Heart left ventricle (tissue), 16 donors: ENCODE measurements around the gene MYBBP1A. TPM values are rescaled to one million over a fixed set of nuclear protein-coding genes. Genes with fewer than 3 reads are reported as not detected.

Experiments used
- ATAC-seq, 4 donors: fragments of 200-7000 bp; cut with Tn5 transposase; one replicate each; pipeline ENCODE4 v1.9.1; 2020 to 2022; ENCODE audit warnings: moderate library complexity in 4 of 4, mild to moderate bottlenecking in 3 of 4, moderate number of reproducible peaks in 1 of 4
- DNase-seq, 5 donors: peaks; one replicate each; pipeline ENCODE4 v3.0.0-alpha.2; 2020
- H3K27ac ChIP-seq, 12 donors: fragments of 200-600 bp; sonication (generic) in 4 of 12; one replicate each; pipeline versions ENCODE4 v1.5.0 to v1.8.0; 2016 to 2022; ENCODE audit warnings: mild to moderate bottlenecking in 2 of 12
- H3K27me3 ChIP-seq, 9 donors: fragments of 200-600 bp; sonication (generic) in 2 of 9; one replicate each; pipeline versions ENCODE4 v1.5.1 to v1.8.0; 2016 to 2022; ENCODE audit warnings: mild to moderate bottlenecking in 3 of 9
- H3K36me3 ChIP-seq, 9 donors: fragments of 200-600 bp; sonication (generic) in 2 of 9; one replicate each; pipeline versions ENCODE4 v1.5.0 to v1.8.0; 2018 to 2022; ENCODE audit warnings: mild to moderate bottlenecking in 2 of 9
- H3K4me1 ChIP-seq, 12 donors: fragments of 200-600 bp; sonication (generic) in 4 of 12; one replicate each; pipeline versions ENCODE4 v1.5.0 to v1.8.0; 2016 to 2022; ENCODE audit warnings: mild to moderate bottlenecking in 3 of 12
- H3K4me3 ChIP-seq, 12 donors: fragments of 200-600 bp; sonication (generic) in 4 of 12; one replicate each; pipeline versions ENCODE4 v1.5.0 to v1.8.0; 2017 to 2022; ENCODE audit warnings: mild to moderate bottlenecking in 9 of 12, moderate library complexity in 4 of 12
- H3K9me3 ChIP-seq, 12 donors: fragments of 200-600 bp; sonication (generic) in 4 of 12; one replicate each; pipeline versions ENCODE4 v1.5.0 to v1.8.0; 2016 to 2022; ENCODE audit warnings: mild to moderate bottlenecking in 1 of 12
- CTCF ChIP-seq, 12 donors: fragments of 200-600 bp; sonication (generic) in 4 of 12; IDR thresholded peaks; one replicate each; pipeline versions ENCODE4 v1.5.0 to v1.8.0; 2018 to 2022; ENCODE audit warnings: antibody characterized with exemption in 12 of 12, mild to moderate bottlenecking in 5 of 12
- POLR2A ChIP-seq, 2 donors: fragments of 450-650 bp; IDR thresholded peaks; one replicate each; pipeline ENCODE4 v1.6.1; 2017; ENCODE audit warnings: antibody characterized with exemption in 2 of 2, mild to moderate bottlenecking in 2 of 2, moderate library complexity in 2 of 2
- WGBS, 4 donors: extraction: QIAGEN DNeasy Blood & Tissue Kit in 2 of 4; methylation state at CpG; one replicate each; pipeline versions ENCODE4 v1.1.5 to v1.1.7; 2013 to 2018; 5-methylcytosine and 5-hydroxymethylcytosine counted together
- intact Hi-C, 10 donors: fragments of 100-400 bp; cut with DNase I; formaldehyde crosslinking; loops; one replicate each; pipeline versions ENCODE4 v1.11.1 to v1.14.2; 2022
- polyA plus RNA-seq, 2 donors: library from polyadenylated mRNA; stranded (reverse); fragments of 200-250 nt; gene quantifications; one replicate each; pipeline ENCODE4 v1.2.3, GENCODE V29; 2013
- total RNA-seq, 9 donors: library from RNA; depleted of rRNA in 2 of 9; stranded (reverse); fragments of >200 nt in 2 of 9; fragmentation: NEBNext Ultra II Directional in 3 of 9; extraction: Animal tissue kit (Norgen Biotek cat#: 25700) in 3 of 9; gene quantifications; one replicate each; pipeline versions ENCODE4 v1.1.0 to v1.2.4, GENCODE V29; 2016 to 2023
- donor health status: ischemic (EF 13 %, LVEDD 7.1; RV severe dilation, severe dysfunction).
- donor health status: healthy with polysubstance abuse.
- donor health status: DM: no; HTN: yes; CAD: no.
- donor health status: DM: no; HTN: no; CAD: no.
- donor health status: ischemic (EF 25% LVEDD 6.9; RV normal size, moderate dysfunction).
- donor health status: ischemic (EF 25% LVEDD 5.7; RV mildly dilated, moderate dysfunction).
- donor health status: healthy.
- donor health status: DM: yes; HTN: yes; CAD: no.
- donor health status: ischemic (EF 35%, LVEDD 5.7; RV mildly dilated, moderate dysfunction).
- donor health status: nonischemic (EF 11% LVEDD 7.7; RV severe dilation, severe dysfunction).
- donor health status: DM: yes; HTN: yes; CAD: no.
- donor health status: PGD.
- donor health status: ischemic (EF 29% LVEDD 5.4; RV normal size, mild dysfunction).
- donor health status: nonischemic (EF 23%, LVEDD 6.1; RV moderate dilation, normal function).

Gene MYBBP1A
- total and polyA plus RNA-seq, 11 donors: 15.5 to 34.8 (median 24.4) TPM

- Histone ChIP-seq H3K27ac (no peak overlapping the region), H3K9me3 (no peaks in the 10 kb centered on the region), H3K4me3 (no peak overlapping the region), H3K4me1 (peaks cover 0 to 39% (median 20%) of the 10 kb centered on the region in 12 donors), H3K36me3 (no peaks in the 10 kb centered on the region), H3K27me3 (peaks cover 0 to 33% (median 0%) of the 10 kb centered on the region in 9 donors)
- ATAC-seq (no peak), DNase-seq (no peak)
- 75 to 78% (median 76%) methylated on average over 23 of the region's 23 CpGs for WGBS, 4 donors
- TF ChIP-seq POLR2A (IDR thresholded peaks at IDR 0.05) (no peak), CTCF (IDR thresholded peaks at IDR 0.05) (no peak)
- intact Hi-C loops: loop anchor here in 3 of 10 donors (5.0 to 10.0 kb wide), 3 partner anchors 40 to 62 kb away; partner anchors contain the start of gene SPNS3 (in 1 of the 3)
Measured at GRCh38 chr17:4497101-4497824, 57.9 kb downstream of the MYBBP1A start.

GRCh38 chr17:4492721-4493561, 62.2 kb downstream of the MYBBP1A start:
- H3K4me1 ChIP-seq: peaks cover 0 to 13% (median under 1%) of the 10 kb centered on the region in 12 donors
- no peak for DNase-seq
- no peaks in the 10 kb centered on the region for H3K9me3 ChIP-seq
- TF ChIP-seq CTCF (IDR thresholded peaks at IDR 0.05) (no peak), POLR2A (IDR thresholded peaks at IDR 0.05) (no peak)
- no peak overlapping the region for H3K27ac ChIP-seq
- H3K27me3 ChIP-seq: peaks cover 0 to under 1% (median 0%) of the 10 kb centered on the region in 9 donors
- H3K36me3 ChIP-seq: no peaks in the 10 kb centered on the region
- peak in 1 of 4 donors; percentile 49 for ATAC-seq
- H3K4me3 ChIP-seq: no peak overlapping the region
- intact Hi-C loops: loop anchor here in 2 of 10 donors (10.0 kb wide), 2 partner anchors 48 to 58 kb away; partner anchors contain the start of gene SPNS3 (in 1 of the 2)
- 54 to 60% (median 56%) methylated on average over 20 of the region's 20 CpGs for WGBS, 4 donors

GRCh38 chr17:4490637-4491061, 64.5 kb downstream of the MYBBP1A start:
- no peak overlapping the region for H3K27ac ChIP-seq
- no peaks in the 10 kb centered on the region for H3K9me3 ChIP-seq
- 84 to 95% (median 89%) methylated on average over 7 of the region's 7 CpGs for WGBS, 4 donors
- ATAC-seq (no peak), DNase-seq (no peak)
- peaks cover 0 to 25% (median 2%) of the 10 kb centered on the region in 12 donors for H3K4me1 ChIP-seq
- intact Hi-C loops: loop anchor here in 2 of 10 donors (10.0 kb wide), 2 partner anchors 46 to 56 kb away; partner anchors contain the start of gene SPNS3 (in 1 of the 2)
- H3K27me3 ChIP-seq: no peaks in the 10 kb centered on the region
- TF ChIP-seq POLR2A (IDR thresholded peaks at IDR 0.05) (no peak), CTCF (IDR thresholded peaks at IDR 0.05) (no peak)
- no peak overlapping the region for H3K4me3 ChIP-seq
- H3K36me3 ChIP-seq: no peaks in the 10 kb centered on the region
